Thoracic aorta endothelial cell (primary cell): Measurements from ENCODE around the gene C2orf81. TPM values are rescaled to one million over a fixed set of nuclear protein-coding genes. Genes with fewer than 3 reads are reported as not detected.

Experiments used
- total RNA-seq: library from RNA; depleted of rRNA; stranded (reverse); fragments of >200 nt; gene quantifications from 2 replicates; pipeline ENCODE4 v1.2.3, GENCODE V29; 2012

C2orf81 gene
- total RNA-seq = 0.40 and 0.50 TPM in 2 replicates

DNA sequence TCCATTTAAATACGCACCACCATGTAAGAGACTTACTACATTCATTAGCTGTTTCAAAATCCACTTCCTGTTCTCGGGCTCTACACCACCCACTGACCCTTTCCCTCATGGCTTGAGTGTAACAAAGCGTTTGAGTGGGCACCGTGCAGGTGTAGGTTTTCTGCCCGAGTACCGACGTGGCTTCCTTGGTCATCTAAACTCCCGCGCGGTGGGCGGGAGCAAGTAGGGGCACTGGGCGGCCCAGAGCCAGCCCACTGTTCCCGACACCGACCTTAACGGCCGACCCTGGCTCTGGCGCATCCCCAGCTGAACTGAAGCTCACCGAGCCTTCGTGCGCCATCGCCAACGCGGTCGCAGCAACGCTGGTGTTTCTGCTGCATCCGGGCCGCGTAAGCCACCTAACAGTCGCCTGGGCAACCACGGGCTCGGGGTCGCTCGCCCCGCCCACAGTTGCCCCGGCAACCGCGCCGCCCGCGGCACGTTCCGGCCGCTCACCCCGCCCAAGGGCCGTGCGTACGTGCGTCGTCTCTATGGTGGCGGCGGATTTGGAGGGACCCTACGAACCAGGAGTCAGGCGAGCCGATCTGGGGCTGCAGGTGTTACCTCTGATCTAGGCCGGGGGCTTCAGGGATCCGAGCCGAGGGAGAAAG is at the start of gene C2orf81, which contains the start of gene WDR54:
Gene C2orf81 (minus strand): TSS at position 399 of the 650 bp plus-strand sequence. CDS start 59 bp downstream, at position 340.
Gene WDR54 (plus strand): TSS at position 510 of the 650 bp plus-strand sequence. CDS start 424 bp downstream, outside the sequence.

DNA sequence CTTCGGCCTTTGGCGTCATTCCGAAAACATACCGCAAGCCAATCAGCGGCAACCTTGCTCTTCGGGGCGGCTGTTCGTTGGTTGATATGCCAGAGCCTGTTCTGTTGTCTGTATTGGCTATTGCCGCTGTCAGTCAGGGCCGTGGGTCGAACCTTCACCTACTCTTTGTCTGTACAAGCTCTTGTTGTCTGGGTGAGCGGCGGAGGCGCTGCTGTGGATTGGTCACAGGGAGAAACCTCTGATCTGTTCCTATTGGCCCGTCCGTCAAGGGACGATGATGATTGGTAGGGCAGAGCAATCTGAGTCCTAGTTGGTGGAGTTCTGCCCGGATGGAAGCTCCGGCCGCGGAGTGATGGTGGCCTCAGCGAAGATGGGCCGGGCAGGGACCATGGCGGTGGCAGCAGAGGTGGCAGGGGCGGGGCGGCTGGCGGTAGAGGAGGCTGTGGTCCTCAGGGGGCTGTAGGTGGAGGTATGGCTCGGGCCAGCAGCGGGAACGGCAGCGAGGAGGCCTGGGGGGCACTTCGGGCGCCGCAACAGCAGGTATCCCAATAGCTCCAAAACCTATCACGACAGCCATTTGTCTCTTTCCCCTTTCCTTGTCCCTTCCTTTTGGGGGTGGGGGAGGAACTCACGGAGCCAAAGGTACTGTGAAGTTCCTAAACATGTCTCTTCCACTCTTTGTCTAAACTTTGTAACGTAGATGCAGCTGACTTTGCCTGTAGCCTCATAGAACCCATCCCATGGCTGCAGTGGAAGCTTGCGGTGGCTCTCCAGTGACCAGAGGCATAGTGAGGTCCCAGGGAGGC is 36.9 kb upstream of the C2orf81 start, which contains the start of gene WBP1:
Gene WBP1 (plus strand): TSS at position 307 of the 806 bp plus-strand sequence. CDS start 165 bp downstream, at position 472.

DNA sequence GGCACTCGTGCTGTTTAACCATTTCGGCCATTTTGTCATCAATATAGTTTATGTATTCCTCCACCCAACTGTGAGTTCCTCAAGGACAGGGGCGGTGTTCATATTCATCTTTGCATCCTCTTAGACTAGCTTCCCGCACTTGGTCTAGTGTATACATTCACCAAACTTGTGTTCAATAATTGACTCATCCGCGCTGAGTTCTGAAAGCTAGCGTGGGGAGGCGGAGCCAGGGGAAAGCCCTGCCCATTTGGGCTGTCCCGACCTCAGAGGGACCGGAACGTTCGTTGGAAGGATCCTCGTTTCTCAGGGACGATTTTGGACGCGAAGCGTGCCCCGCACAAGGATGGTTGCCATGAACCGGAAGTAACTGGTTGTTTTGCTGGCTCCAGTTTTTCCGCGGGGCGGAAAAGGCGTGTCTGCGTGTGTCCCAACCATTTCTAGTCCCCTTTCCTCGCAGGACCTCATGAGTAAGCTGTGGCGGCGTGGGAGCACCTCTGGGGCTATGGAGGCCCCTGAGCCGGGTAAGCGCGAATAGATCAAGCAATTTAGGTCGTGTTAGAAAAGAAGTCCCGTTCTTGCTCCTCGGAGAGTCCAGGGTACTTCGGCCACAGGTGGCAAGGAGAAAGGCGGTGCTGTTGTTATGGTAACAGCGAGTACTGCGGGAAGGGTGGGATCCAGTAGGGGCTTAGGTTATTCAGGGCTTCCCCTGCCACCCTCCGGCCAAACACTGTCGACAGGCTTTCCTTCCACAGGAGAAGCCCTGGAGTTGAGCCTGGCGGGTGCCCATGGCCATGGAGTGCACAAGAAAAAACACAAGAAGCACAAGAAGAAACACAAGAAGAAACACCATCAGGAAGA is 33.5 kb upstream of the C2orf81 start, which contains the start of gene INO80B:
Gene INO80B (plus strand): TSS at position 434 of the 858 bp plus-strand sequence. CDS start 30 bp downstream, at position 464.

DNA sequence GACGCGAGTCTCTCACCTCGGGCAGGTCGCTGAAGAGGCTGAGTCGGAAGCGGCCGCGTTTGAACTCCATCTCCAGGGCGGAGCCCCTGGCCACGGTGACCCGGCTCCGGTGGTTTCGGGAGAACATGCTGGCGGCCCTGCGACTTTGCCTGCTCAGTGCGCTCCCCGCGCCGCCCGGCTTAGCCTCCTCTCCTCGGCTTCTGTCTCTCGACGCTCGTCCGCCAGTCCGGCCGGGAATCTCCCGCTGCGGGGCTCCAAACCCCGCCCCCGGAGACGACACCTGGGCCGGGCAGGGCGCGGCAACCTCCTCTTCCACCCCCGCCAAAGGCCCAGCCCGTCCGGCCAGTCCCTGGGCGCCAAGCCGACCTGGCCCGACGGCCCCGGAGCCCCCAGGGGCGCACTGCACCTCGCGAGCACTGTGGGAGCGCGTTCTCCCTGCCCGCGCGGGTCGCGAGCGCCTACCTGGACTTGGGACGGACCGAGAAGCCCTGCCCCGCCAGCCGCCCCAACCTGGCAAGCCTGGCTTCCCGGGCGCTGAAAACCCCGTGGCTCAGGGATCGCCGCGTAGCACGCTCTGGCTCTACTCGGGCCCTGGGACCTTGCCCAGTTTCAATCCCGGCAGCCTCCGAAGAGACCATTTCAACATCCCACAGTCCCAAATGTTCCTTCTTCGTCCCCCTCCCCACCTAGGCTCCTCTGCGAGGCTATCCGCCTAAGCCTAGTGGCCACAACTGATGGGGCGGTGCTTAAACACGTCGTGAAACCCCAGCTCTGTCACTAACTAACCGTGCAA is 20.5 kb upstream of the C2orf81 start, which contains the start of gene RTKN:
Gene RTKN (minus strand): TSS at position 248 of the 793 bp plus-strand sequence. CDS start 121 bp downstream, at position 127.

DNA sequence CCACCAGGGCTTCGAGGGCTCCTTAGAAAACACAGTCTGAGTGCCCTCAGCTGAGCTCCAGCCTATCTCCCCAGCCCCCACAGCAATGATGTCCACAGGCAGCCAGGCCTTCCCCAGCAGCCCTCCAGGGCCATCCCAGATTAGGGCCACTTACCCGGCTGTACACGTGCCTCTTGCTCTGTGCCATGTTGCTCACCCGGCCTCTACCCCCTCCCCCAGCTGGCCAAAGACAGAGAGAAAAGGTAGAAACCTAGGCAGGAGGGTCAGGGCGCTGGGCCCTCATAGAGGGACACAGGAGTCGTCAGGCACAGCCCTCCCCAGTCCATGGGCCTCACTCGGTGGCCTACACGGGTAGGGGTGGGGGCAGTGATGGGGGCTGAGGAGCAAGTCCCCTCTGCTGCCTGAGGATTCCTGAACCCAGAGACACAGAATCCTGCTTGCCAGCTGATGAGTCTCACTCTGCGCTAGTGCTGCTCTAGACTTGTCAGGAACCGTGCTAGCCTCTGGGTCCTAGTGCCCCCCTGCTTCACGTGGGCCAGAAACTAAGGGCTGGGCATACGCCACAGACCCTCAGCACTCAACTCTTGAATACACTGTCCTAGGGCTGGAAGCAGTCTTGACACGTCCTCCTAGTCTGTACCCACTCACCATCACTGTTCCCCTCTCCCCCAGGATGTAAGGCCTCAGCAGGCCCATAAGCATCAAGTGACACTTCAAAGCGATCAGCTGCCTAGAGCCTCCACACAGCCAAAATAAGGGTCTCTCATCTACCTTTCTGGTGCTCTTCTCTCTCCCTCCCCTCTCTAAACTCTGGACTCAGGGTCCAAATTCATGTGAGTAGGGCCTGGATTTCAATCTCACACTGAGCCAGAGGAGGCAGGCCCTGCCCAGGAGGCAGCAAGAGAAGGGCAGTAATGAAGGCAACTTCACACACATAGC is 41.3 kb downstream of the C2orf81 start, which contains the start of gene DCTN1:
Gene DCTN1 (minus strand): TSS at position 461 of the 939 bp plus-strand sequence. CDS start 274 bp downstream, at position 187.

Other genes with a start within 250 kb of the C2orf81 start
- gene MOB1A, start 242.7 kb downstream of the C2orf81 start, total RNA-seq = 158 and 199 TPM in 2 replicates
- 96.7 and 106 TPM in 2 replicates for gene MTHFD2, start 223.0 kb downstream of the C2orf81 start, total RNA-seq
- gene SLC4A5, start 78.2 kb downstream of the C2orf81 start, total RNA-seq = 0.79 and 0.80 TPM in 2 replicates
- gene DCTN1, start 41.3 kb downstream of the C2orf81 start, total RNA-seq = 125 and 133 TPM in 2 replicates
- 32.2 and 37.7 TPM in 2 replicates for gene WDR54, start 111 bp upstream of the C2orf81 start, total RNA-seq
- 5.9 and 9.3 TPM in 2 replicates for gene RTKN, start 20.3 kb upstream of the C2orf81 start, total RNA-seq
- gene INO80B, start 33.5 kb upstream of the C2orf81 start, total RNA-seq = 6.6 and 12.3 TPM in 2 replicates
- gene WBP1, start 36.8 kb upstream of the C2orf81 start, total RNA-seq = 19.2 and 19.5 TPM in 2 replicates
- 56.5 and 57.4 TPM in 2 replicates for gene MOGS, start 43.8 kb upstream of the C2orf81 start, total RNA-seq
- gene MRPL53, start 51.1 kb upstream of the C2orf81 start, total RNA-seq = 17.3 and 18.4 TPM in 2 replicates
- gene CCDC142, start 61.4 kb upstream of the C2orf81 start, total RNA-seq = 20.1 and 22.0 TPM in 2 replicates
- gene TTC31, start 61.5 kb upstream of the C2orf81 start, total RNA-seq = 14.0 and 17.8 TPM in 2 replicates
- 3.2 and 3.5 TPM in 2 replicates for gene LBX2, start 78.0 kb upstream of the C2orf81 start, total RNA-seq
- 10.8 and 12.8 TPM in 2 replicates for gene PCGF1, start 86.1 kb upstream of the C2orf81 start, total RNA-seq
- gene TLX2, start 92.8 kb upstream of the C2orf81 start, total RNA-seq = not detected in 2 replicates
- 0.13 TPM in 1 of 2 replicates, not detected in the other for gene DQX1, start 104.6 kb upstream of the C2orf81 start, total RNA-seq
- gene AUP1, start 108.1 kb upstream of the C2orf81 start, total RNA-seq = 78.2 and 88.7 TPM in 2 replicates
- gene HTRA2, start 108.3 kb upstream of the C2orf81 start, total RNA-seq = 35.8 and 36.2 TPM in 2 replicates
- 0.72 and 0.93 TPM in 2 replicates for gene LOXL3, start 132.3 kb upstream of the C2orf81 start, total RNA-seq
- gene DOK1, start 133.1 kb upstream of the C2orf81 start, total RNA-seq = 6.9 and 10.7 TPM in 2 replicates
- not detected in 2 replicates for gene M1AP, start 226.7 kb upstream of the C2orf81 start, total RNA-seq
- gene SEMA4F, start 232.6 kb upstream of the C2orf81 start, total RNA-seq = 4.9 and 5.5 TPM in 2 replicates